ENCODE measurements around the gene CEP112.

The CEP112 gene

DNA sequence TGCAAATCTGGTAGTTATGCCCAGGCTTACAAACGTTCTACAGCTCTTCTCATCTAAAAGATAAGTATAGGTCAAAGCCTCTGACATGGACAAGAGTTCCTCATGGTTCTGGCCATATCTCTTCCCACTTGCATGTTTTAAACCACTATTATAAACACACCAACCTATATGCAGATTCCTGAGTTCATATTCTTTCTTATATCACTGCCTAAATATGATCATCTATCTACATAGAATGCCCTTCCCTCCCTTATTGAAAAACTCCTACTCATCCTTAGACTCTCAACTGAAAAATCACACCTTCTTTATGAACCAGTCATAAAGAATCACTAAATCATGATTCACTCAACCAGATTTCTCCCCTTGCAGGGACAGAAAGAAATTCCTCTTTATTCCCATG lies 128.2 kb downstream of the CEP112 start:
- TF ChIP-seq, protein P1, sequence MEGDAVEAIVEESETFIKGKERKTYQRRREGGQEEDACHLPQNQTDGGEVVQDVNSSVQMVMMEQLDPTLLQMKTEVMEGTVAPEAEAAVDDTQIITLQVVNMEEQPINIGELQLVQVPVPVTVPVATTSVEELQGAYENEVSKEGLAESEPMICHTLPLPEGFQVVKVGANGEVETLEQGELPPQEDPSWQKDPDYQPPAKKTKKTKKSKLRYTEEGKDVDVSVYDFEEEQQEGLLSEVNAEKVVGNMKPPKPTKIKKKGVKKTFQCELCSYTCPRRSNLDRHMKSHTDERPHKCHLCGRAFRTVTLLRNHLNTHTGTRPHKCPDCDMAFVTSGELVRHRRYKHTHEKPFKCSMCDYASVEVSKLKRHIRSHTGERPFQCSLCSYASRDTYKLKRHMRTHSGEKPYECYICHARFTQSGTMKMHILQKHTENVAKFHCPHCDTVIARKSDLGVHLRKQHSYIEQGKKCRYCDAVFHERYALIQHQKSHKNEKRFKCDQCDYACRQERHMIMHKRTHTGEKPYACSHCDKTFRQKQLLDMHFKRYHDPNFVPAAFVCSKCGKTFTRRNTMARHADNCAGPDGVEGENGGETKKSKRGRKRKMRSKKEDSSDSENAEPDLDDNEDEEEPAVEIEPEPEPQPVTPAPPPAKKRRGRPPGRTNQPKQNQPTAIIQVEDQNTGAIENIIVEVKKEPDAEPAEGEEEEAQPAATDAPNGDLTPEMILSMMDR (IDR thresholded peaks at IDR 0.05; ENCODE audit: low read depth, low read length, missing control alignments): no peak
- no peak for DNase-seq (ENCODE audit: extremely low read depth, low read depth)
- H3K4me3 ChIP-seq (replicated peaks; ENCODE audit: low read depth, low read length): no peak overlapping the region

DNA sequence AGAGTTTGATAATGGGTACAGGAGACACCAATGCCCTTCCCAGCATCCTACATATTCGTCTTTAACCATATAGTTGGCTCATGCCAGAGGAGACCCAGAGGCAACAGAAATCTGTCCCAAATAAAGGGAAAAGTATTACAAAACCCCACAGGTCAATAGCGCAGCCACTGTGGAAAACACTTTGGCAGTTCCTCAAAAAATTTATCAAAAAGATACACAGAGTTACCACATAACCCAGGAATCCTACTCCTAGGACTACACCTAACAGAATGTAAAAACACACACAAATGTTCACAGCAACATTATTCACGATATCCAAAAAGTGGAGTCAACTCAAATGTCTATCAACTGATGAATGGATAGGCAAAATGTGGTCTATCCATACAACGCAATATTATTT lies 135.8 kb downstream of the CEP112 start:
- H3K4me3 ChIP-seq (replicated peaks; ENCODE audit: low read depth, low read length): no peak overlapping the region
- DNase-seq (ENCODE audit: extremely low read depth, low read depth): no peak
- TF ChIP-seq, protein P1 (IDR thresholded peaks at IDR 0.05; ENCODE audit: low read depth, low read length, missing control alignments): no peak

DNA sequence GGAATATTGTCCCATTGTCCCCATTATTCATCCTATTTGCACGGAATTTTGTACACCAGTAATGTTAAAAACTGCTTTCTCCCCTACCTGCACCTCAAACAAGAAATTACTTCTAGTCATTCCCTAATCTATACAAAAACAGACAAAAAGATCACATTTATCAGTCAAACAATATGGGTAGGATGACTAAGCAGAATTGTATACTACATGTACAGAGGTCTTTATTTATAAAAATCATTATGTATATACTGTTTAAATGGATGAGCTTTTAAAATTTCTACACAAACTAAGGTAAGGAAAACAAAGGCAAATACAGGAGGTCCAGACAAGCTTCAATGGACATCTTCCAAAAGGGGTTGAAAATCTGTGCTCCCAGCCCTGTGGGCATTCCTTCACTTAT lies 137.7 kb downstream of the CEP112 start:
- H3K4me3 ChIP-seq (replicated peaks; ENCODE audit: low read depth, low read length): no peak overlapping the region
- DNase-seq (ENCODE audit: extremely low read depth, low read depth): no peak
- TF ChIP-seq, protein P1 (IDR thresholded peaks at IDR 0.05; ENCODE audit: low read depth, low read length, missing control alignments): no peak

DNA sequence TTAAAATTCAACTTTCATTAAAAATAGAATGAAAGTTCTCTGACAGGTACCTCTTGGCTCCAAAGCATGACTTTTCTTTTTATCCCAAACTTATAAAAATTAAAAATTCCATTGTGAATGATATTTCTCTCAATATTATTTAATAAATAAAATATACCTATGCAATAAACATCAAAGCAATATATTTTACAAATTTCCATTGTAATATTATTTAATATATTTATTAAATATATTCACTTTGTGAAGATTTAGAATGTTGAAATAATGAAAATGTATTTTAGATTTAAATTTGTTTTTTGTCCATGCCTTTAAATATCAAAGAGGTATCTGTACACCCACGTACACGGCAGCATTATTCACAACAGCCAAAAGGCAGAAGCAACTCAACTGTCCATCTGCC lies 147.8 kb downstream of the CEP112 start:
- no peak for DNase-seq (ENCODE audit: extremely low read depth, low read depth)
- TF ChIP-seq, protein P1 (IDR thresholded peaks at IDR 0.05; ENCODE audit: low read depth, low read length, missing control alignments): no peak
- H3K4me3 ChIP-seq (replicated peaks; ENCODE audit: low read depth, low read length): no peak overlapping the region

DNA sequence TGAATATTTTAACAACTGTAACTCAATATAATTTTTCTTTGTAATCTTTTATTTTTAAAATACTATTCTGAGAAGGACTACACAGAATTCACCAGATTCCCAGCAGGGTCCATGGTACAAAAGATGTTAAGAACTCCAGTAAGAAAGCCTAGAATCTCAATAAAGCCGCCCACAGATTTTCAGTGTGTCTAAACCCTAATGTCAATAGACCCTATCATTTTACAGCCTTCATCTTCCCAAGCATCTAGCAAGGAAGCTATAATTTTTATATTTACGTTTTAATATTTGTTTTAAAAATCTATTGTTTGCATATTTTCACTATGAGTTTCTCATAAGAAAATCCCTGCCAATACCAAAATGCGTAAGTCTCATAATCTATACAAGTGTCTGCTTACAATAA lies 148.5 kb downstream of the CEP112 start:
- H3K4me3 ChIP-seq (replicated peaks; ENCODE audit: low read depth, low read length): no peak overlapping the region
- DNase-seq (ENCODE audit: extremely low read depth, low read depth): no peak
- TF ChIP-seq, protein P1 (IDR thresholded peaks at IDR 0.05; ENCODE audit: low read depth, low read length, missing control alignments): no peak

DNA sequence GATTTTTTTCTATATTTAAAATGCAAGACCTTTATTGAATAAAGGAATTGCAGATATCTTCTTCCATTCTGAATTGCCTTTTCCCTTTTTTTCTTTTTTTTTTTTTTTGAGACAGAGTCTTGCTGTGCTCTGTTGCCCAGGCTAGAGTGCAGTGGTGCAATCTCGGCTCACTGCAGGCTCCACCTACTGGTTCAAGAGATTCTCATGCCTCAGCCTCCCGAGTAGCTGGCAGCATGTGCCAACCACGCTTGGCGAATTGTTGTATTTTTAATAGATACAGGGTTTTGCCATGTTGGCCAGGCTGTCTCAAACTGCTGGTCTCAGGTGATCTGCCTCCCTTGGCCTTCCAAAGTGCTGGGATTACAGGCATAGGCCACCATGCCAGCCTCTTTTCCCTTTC lies 151.5 kb downstream of the CEP112 start:
- DNase-seq (ENCODE audit: extremely low read depth, low read depth): no peak
- TF ChIP-seq, protein P1 (IDR thresholded peaks at IDR 0.05; ENCODE audit: low read depth, low read length, missing control alignments): no peak

DNA sequence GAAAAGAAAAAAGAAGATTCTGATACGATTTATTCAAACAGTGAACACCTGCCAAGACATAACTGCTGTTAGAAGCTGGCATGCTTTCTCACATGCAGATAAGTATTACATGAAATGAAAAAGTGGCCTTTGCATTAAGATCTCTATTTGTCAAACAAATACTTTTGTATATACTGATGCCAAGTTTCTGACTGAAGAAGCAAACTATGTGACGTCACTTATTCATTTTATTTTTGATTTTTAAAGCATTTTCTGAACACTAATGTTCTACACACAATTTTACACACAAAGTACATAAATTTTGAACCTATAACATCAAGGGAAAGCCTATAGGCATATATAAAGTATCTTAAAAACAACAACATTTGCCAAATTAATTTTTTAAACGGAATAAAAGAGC lies 153.8 kb downstream of the CEP112 start:
- TF ChIP-seq, protein P1 (IDR thresholded peaks at IDR 0.05; ENCODE audit: low read depth, low read length, missing control alignments): no peak
- DNase-seq (ENCODE audit: extremely low read depth, low read depth): no peak
- H3K4me3 ChIP-seq (replicated peaks; ENCODE audit: low read depth, low read length): no peak overlapping the region

More for the DNA sequence above, 151.5 kb downstream of the CEP112 start:
- no peak overlapping the region for H3K4me3 ChIP-seq (replicated peaks; ENCODE audit: low read depth, low read length)
